CD4-positive, CD25-positive, alpha-beta regulatory T cell (primary cell): Measurements from ENCODE around the gene IL17D. TPM values are rescaled to one million over a fixed set of nuclear protein-coding genes. Genes with fewer than 3 reads are reported as not detected.

Experiments used
- ATAC-seq, 2 donors: fragments of 150-1000 bp; cut with Tn5 transposase; one replicate each; pipeline ENCODE4 v1.10.0; 2021; ENCODE audit warnings: low read depth in 2 of 2, moderate number of reproducible peaks in 2 of 2, moderate library complexity in 1 of 2
- DNase-seq, 3 donors: peaks; one replicate each; pipeline versions ENCODE4 v3.0.0 to v3.0.0-alpha.2; 2012 to 2022; ENCODE audit warnings: mixed read lengths in 1 of 3
- H3K27ac ChIP-seq: one replicate; pipeline ENCODE4 v1.7.0; 2013; ENCODE audit warnings: mild to moderate bottlenecking, low read length; ENCODE audit not compliant: insufficient read depth, poor library complexity, severe bottlenecking
- H3K27me3 ChIP-seq: one replicate; pipeline ENCODE4 v1.7.0; 2013; ENCODE audit warnings: low read length; ENCODE audit not compliant: control insufficient read depth, insufficient read depth
- H3K36me3 ChIP-seq: one replicate; pipeline ENCODE4 v1.7.0; 2013; ENCODE audit warnings: mild to moderate bottlenecking, low read length, moderate library complexity; ENCODE audit not compliant: control insufficient read depth, insufficient read depth
- H3K4me1 ChIP-seq: 2 replicates; pipeline ENCODE4 v1.7.0; 2013; ENCODE audit warnings: mild to moderate bottlenecking, low read length; ENCODE audit not compliant: insufficient read depth, control insufficient read depth, poor library complexity, severe bottlenecking
- H3K4me3 ChIP-seq: one replicate; pipeline ENCODE4 v1.7.0; 2013; ENCODE audit warnings: low read depth, mild to moderate bottlenecking, low read length, moderate library complexity
- H3K9me3 ChIP-seq, 2 experiments: 1 replicate in 1 of 2; 2 replicates in 1 of 2; pipeline ENCODE4 v1.7.0; 2013; ENCODE audit warnings: low read length in 2 of 2, mild to moderate bottlenecking in 1 of 2, moderate library complexity in 1 of 2; ENCODE audit not compliant: control insufficient read depth in 2 of 2
- H3K27ac Mint-ChIP-seq, 3 donors: one replicate each; pipeline ENCODE4 v1.8.0; 2020 to 2022; ENCODE audit warnings: mild to moderate bottlenecking in 3 of 3, mixed read lengths in 3 of 3, moderate library complexity in 2 of 3
- H3K27me3 Mint-ChIP-seq: one replicate; pipeline ENCODE4 v1.8.0; 2022; ENCODE audit warnings: mild to moderate bottlenecking, mixed read lengths
- H3K36me3 Mint-ChIP-seq: one replicate; pipeline ENCODE4 v1.8.0; 2020; ENCODE audit warnings: mixed read lengths
- H3K4me1 Mint-ChIP-seq, 4 donors: one replicate each; pipeline ENCODE4 v1.8.0; 2020 to 2022; ENCODE audit warnings: mixed read lengths in 4 of 4, mild to moderate bottlenecking in 1 of 4
- H3K4me3 Mint-ChIP-seq, 4 donors: one replicate each; pipeline ENCODE4 v1.8.0; 2020 to 2022; ENCODE audit warnings: mild to moderate bottlenecking in 4 of 4, mixed read lengths in 4 of 4, moderate library complexity in 3 of 4
- H3K9me3 Mint-ChIP-seq, 7 donors: one replicate each; pipeline ENCODE4 v1.8.0; 2020 to 2022; ENCODE audit warnings: mixed read lengths in 7 of 7, mild to moderate bottlenecking in 3 of 7, moderate library complexity in 2 of 7
- polyA plus RNA-seq, 4 donors: library from polyadenylated mRNA; unstranded; fragments of 300-500 nt; fragmentation: Illumina TruSeq; gene quantifications; one replicate each; pipeline ENCODE4 v1.2.3, GENCODE V29; 2021
- total RNA-seq: library from RNA; stranded (reverse); gene quantifications from one replicate; pipeline ENCODE4 v1.2.3, GENCODE V29; 2022

IL17D gene
- total RNA-seq (not detected), polyA plus RNA-seq (under 1 TPM in 3 of 4 donors, not detected in 1; 0.11 to 0.21 (median 0.17) TPM)

GRCh38 chr13:20702915-20703779, at the start of gene IL17D:
Gene IL17D, plus strand, starts transcription at chr13:20703699. Its CDS starts 303 bp downstream, at chr13:20704002.
- H3K27me3 Mint-ChIP-seq = peaks cover 50% of the 10 kb centered on the region
- H3K9me3 ChIP-seq = no peaks in the 10 kb centered on the region
- H3K9me3 Mint-ChIP-seq = peaks cover 0 to 5% (median 0%) of the 10 kb centered on the region in 7 donors
- H3K4me1 Mint-ChIP-seq = peaks cover 3 to 14% (median 11%) of the 10 kb centered on the region in 4 donors
- no peaks in the 10 kb centered on the region for H3K36me3 Mint-ChIP-seq
- H3K4me3 ChIP-seq = peak within 1 kb of the TSS; percentile 39
- H3K27me3 ChIP-seq = peaks cover 28% of the 10 kb centered on the region
- peaks cover 12% of the 10 kb centered on the region for H3K4me1 ChIP-seq
- peak; percentile 7 to 41 (median 37) for DNase-seq
- H3K27ac Mint-ChIP-seq = peak within 1 kb of the TSS; percentile 62 to 80 (median 66)
- ATAC-seq = peak in 1 of 2 donors; percentile 5
- H3K36me3 ChIP-seq = no peaks in the 10 kb centered on the region
- H3K4me3 Mint-ChIP-seq = peak within 1 kb of the TSS; percentile 84 to 95 (median 90)
- H3K27ac ChIP-seq = no peak within 1 kb of the TSS

GRCh38 chr13:20654156-20654555, 49.3 kb upstream of the IL17D start:
- Mint-ChIP-seq H3K27me3 (no peaks in the 10 kb centered on the region), H3K9me3 (peaks cover 0 to 2% (median 0%) of the 10 kb centered on the region in 7 donors), H3K4me3 (no peak overlapping the region), H3K4me1 (no peaks in the 10 kb centered on the region), H3K36me3 (peaks cover 14% of the 10 kb centered on the region), H3K27ac (peak overlapping the region in 1 of 3 donors; percentile 8)
- no peaks in the 10 kb centered on the region for H3K36me3 ChIP-seq
- no peak overlapping the region for H3K4me3 ChIP-seq
- no peaks in the 10 kb centered on the region for H3K9me3 ChIP-seq
- no peaks in the 10 kb centered on the region for H3K4me1 ChIP-seq
- ATAC-seq (no peak), DNase-seq (no peak)
- H3K27me3 ChIP-seq = no peaks in the 10 kb centered on the region
- no peak overlapping the region for H3K27ac ChIP-seq

GRCh38 chr13:20658451-20659040, 45.0 kb upstream of the IL17D start:
- H3K36me3 Mint-ChIP-seq = peaks cover 24% of the 10 kb centered on the region
- peak overlapping the region in 1 of 4 donors; percentile 21 for H3K4me3 Mint-ChIP-seq
- Histone ChIP-seq H3K9me3 (no peaks in the 10 kb centered on the region), H3K27me3 (no peaks in the 10 kb centered on the region), H3K27ac (no peak overlapping the region), H3K36me3 (no peaks in the 10 kb centered on the region), H3K4me3 (no peak overlapping the region), H3K4me1 (no peaks in the 10 kb centered on the region)
- ATAC-seq (no peak), DNase-seq (no peak)
- no peaks in the 10 kb centered on the region for H3K27me3 Mint-ChIP-seq
- no peaks in the 10 kb centered on the region for H3K9me3 Mint-ChIP-seq
- H3K4me1 Mint-ChIP-seq = no peaks in the 10 kb centered on the region
- peak overlapping the region in 1 of 3 donors; percentile 20 for H3K27ac Mint-ChIP-seq

GRCh38 chr13:20664351-20664750, 39.1 kb upstream of the IL17D start:
- Histone ChIP-seq H3K27me3 (no peaks in the 10 kb centered on the region), H3K4me1 (no peaks in the 10 kb centered on the region), H3K9me3 (no peaks in the 10 kb centered on the region), H3K4me3 (no peak overlapping the region), H3K27ac (no peak overlapping the region), H3K36me3 (no peaks in the 10 kb centered on the region)
- no peak for DNase-seq
- no peak for ATAC-seq
- Mint-ChIP-seq H3K9me3 (no peaks in the 10 kb centered on the region), H3K27me3 (no peaks in the 10 kb centered on the region), H3K4me1 (no peaks in the 10 kb centered on the region), H3K4me3 (no peak overlapping the region), H3K36me3 (peaks cover 28% of the 10 kb centered on the region), H3K27ac (no peak overlapping the region)

- ATAC-seq = no peak
- Histone ChIP-seq H3K9me3 (no peaks in the 10 kb centered on the region), H3K27me3 (no peaks in the 10 kb centered on the region), H3K36me3 (no peaks in the 10 kb centered on the region), H3K27ac (no peak overlapping the region), H3K4me1 (no peaks in the 10 kb centered on the region), H3K4me3 (no peak overlapping the region)
- H3K4me1 Mint-ChIP-seq = no peaks in the 10 kb centered on the region
- H3K27me3 Mint-ChIP-seq = no peaks in the 10 kb centered on the region
- no peak overlapping the region for H3K4me3 Mint-ChIP-seq
- peaks cover 28% of the 10 kb centered on the region for H3K36me3 Mint-ChIP-seq
- no peaks in the 10 kb centered on the region for H3K9me3 Mint-ChIP-seq
- DNase-seq = peak in 1 of 3 donors; percentile 4
- H3K27ac Mint-ChIP-seq = no peak overlapping the region
These were observed 36.6 kb upstream of the IL17D start for GRCh38 chr13:20666948-20667347.

GRCh38 chr13:20667857-20668437, 35.6 kb upstream of the IL17D start:
- H3K4me3 Mint-ChIP-seq = no peak overlapping the region
- H3K36me3 Mint-ChIP-seq = peaks cover 33% of the 10 kb centered on the region
- no peak for DNase-seq
- no peaks in the 10 kb centered on the region for H3K4me1 Mint-ChIP-seq
- H3K4me1 ChIP-seq = no peaks in the 10 kb centered on the region
- H3K36me3 ChIP-seq = no peaks in the 10 kb centered on the region
- no peaks in the 10 kb centered on the region for H3K27me3 Mint-ChIP-seq
- H3K9me3 ChIP-seq = no peaks in the 10 kb centered on the region
- H3K9me3 Mint-ChIP-seq = no peaks in the 10 kb centered on the region
- no peaks in the 10 kb centered on the region for H3K27me3 ChIP-seq
- ATAC-seq = no peak
- H3K27ac Mint-ChIP-seq = no peak overlapping the region
- H3K27ac ChIP-seq = no peak overlapping the region
- no peak overlapping the region for H3K4me3 ChIP-seq

GRCh38 chr13:20669162-20669561, 34.3 kb upstream of the IL17D start:
- Histone ChIP-seq H3K27me3 (no peaks in the 10 kb centered on the region), H3K4me3 (no peak overlapping the region), H3K9me3 (no peaks in the 10 kb centered on the region), H3K36me3 (no peaks in the 10 kb centered on the region), H3K27ac (no peak overlapping the region), H3K4me1 (no peaks in the 10 kb centered on the region)
- ATAC-seq (no peak), DNase-seq (peak in 1 of 3 donors; percentile 15)
- Mint-ChIP-seq H3K36me3 (peaks cover 27% of the 10 kb centered on the region), H3K4me1 (no peaks in the 10 kb centered on the region), H3K4me3 (no peak overlapping the region), H3K27ac (no peak overlapping the region), H3K9me3 (no peaks in the 10 kb centered on the region), H3K27me3 (no peaks in the 10 kb centered on the region)
